HG02571 (cell line): ENCODE results near the gene PRMT7.

Source experiments
- ATAC-seq: cut with Tn5 transposase; IDR thresholded peaks from one replicate; pipeline ENCODE4 v1.9.1; 2021; ENCODE audit warnings: mild to moderate bottlenecking, moderate library complexity; ENCODE audit not compliant: unreplicated experiment

PRMT7 gene

DNA sequence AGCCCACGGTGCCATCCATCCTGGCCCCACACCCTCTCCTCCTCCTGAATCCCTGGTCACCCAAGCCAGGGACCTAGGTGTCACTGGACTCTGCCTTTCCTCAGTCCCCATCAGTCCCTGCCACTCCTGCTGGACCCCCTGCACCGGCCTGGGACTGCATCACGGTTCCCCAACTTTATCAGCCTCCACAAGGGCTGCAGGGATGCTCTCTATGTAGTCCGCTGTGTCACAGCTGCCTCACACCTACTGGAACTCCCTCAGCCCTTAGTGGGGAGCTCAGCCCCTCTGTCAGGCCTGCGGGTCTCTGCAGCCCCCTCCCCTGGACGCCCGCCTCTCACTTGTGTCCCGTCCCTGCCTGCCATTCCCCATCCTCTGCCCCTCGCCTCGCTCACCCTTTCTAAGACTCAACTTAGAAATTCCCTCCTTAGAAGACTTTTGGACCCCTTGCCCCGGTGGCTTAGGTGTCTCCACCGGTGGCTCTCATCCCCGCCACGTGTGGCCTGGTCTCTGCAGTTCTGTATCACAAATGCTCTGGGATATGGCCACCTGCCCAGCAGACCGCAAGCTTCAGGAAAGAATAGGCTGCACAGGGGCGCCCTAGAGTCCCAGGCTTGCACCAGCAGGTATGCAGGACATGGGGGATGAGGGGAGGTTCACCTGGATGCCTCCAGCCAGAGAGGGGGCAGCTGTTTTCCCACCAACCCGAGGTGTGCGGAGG lies 62.9 kb downstream of the PRMT7 start:
- no peak for ATAC-seq

- no peak for ATAC-seq
Measured at GRCh38 chr16:68374246-68374805, 63.5 kb downstream of the PRMT7 start.

GRCh38 chr16:68374961-68375660 lies 64.3 kb downstream of the PRMT7 start:
- ATAC-seq, result no peak

DNA sequence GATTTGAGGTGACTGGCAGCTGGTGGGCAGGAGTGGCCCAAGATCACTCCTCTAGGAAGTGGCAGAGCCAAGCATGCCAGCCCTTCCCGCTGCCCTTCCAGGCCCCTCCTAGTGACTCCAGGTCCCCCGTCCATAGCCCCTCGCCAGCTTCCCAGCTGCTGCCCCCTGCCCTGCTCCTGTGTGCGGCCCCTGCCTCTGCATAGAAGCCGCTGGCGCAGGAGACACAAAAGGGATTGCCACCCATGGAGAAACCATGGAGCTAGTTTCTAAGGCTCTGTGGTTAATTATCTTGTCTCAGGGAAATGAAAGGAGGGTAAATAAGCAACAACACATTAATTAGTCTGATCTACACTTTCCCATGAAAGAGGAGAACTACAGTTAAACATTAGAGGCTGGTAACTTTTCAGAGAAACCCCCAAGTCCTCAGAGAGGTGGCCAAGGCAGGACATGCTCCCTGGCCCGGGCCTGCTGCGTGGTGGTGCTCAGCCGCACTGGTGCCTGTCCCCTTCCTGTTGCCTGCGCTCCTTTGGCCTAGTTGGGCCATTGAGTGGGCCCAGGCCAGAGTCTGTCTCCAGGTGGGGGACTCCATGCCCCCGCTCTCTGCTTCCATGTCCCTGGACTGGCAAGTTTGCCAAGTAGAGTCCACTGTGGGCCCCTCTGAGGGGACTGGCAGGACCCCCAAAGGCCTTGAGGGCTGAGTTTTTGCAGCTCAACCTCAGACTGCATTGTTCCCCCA lies 65.2 kb downstream of the PRMT7 start:
- ATAC-seq, result no peak

- ATAC-seq, result no peak
Measured at GRCh38 chr16:68376590-68376989, 65.8 kb downstream of the PRMT7 start.

- no peak for ATAC-seq
Measured at GRCh38 chr16:68377221-68377620, 66.4 kb downstream of the PRMT7 start.

DNA sequence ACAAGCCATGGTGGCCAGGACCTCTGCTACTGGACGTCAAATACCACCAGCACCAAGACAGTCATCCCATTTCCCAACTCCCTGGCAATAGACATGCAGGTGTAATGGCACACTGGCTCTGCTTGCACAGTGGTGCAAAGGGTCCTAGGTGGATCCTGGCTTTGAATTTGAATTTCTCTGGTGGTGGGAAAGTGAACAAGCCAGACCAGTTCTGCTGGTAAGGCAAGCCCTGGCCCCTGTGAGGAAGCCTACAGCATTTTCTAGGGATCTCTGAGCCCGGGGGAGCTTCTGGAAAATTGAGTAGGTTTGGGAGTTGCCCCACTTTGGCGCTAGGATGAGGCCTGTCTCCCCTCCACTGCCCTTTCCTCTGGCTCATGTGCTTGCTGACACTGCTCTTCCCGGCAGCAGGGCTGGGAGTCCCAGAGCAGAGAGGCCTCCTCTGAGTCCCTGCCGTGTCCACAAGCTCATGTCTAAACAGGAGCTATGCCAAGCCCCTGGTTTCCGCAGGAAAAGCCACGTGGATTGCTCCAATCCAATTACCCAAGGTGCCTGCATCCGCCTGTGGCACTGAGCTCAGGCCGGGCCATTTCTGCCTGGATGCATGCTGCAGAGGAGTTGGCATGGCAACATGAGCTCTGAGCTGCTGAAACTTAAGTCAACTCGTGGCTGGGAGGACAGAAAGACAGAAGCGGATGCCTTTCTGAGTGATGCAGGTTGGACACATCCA lies 67.0 kb downstream of the PRMT7 start:
- ATAC-seq, result no peak

DNA sequence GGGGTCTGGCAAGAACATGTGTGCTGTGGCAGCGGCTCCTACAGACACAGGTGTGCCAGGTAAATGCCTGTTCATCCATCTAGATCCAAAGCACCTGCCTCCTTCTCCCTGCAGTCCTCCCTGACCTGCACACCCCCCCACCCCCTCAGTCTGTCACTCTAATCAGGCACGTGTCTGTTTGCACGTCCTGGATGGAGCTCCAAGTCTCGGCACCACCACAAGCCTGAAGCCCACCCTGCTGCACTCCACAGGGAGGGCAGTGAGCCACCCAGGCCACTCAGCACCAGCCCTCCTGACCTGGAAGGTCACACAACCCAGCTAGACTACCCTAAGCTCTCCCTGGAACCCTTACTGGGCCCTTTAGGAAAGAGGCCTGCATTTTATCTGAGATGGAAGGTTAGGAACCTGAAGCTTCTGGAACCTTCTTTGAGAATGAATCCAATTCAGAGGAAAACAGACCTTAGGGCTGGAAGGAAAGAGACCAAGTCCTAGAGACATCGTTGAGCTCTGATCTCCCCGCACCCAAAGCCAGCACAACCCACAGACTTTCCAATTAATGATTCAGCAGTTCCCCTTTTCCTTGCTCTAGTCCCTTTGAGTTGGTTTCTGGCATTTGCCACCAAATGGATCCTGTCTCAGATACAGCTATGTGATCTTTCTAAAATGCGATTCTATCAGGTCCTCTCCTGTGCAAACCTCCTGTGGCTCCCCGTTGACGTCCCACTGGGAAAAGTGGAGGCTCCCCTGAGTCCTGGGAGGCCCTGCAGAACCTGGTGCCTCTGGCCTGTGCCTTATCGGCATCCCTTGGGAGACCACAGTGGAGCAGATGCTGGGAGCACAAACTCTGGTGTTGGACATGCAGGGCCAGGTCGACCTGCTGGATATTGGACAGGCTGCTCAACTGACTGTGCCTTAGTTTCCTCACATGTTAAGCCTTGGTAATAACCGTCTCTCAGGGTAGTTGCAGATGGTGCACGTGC lies 67.9 kb downstream of the PRMT7 start:
- ATAC-seq, result no peak

DNA sequence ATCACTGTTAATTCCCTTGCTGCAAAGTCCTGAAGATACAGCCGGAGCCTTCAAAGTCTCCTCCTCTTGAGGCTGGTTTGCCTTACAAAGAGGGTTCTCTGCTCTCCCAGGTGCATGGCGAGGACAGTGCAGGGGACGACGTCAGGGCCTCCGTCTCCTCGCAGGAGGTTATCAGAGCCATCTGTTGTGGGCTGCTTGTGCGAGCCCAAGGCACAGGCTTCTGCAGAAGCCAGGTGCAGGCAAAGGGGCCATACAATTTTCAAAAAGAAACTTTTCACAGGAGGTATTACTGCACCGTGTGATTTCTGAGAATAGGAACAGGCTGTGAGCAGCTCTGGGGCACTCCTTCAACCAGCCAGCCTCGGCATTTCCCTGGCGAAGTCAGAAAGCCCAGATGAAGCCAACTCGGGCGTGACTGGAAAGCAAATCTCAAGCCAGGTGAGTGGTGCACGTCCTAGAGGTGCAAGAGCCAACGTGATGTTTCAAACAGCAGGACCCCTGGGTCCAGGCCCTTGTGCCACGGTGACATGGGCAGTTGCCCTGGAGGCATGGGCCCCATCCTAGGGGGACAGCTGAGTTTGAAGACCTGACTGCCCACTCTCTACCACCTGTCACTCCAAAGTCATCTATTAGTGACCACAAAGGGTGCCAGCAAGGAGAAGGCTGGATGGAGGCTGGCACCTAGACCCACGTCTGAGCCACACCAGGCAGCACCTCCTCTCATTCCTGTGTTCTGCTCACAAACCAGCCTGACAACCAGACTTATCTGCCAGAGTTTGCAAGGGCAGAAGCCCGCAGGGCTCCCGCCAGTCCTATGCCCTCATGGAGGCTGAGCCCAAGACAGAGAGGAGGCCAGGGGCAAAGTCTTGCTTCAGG lies 68.9 kb downstream of the PRMT7 start:
- ATAC-seq, result no peak

GRCh38 chr16:68380348-68380670 lies 69.5 kb downstream of the PRMT7 start:
- no peak for ATAC-seq

- ATAC-seq, result no peak
Measured at GRCh38 chr16:68380676-68381362, 70.0 kb downstream of the PRMT7 start.

GRCh38 chr16:68381363-68381724 lies 70.5 kb downstream of the PRMT7 start:
- ATAC-seq, result no peak

DNA sequence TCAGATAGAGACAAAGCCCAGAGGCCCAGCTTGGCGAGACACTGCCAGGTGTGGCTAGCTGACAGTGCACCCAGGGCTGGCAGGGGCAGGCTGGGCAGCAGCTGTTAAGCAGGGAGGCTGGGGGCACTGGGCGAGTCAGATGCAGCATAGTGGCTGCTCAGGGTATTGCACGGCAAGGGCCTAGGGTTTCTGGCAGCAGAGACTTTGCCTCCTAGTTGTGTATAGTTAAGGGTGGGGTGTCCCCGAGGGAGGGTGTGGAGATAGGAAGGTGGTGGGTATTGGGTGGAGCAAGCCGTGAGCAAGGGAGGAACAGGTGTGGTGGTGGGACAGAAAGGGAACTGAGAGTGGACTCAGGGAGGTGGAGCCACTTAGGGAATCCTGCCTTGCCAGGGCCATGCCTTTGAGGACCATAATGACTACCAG lies 71.5 kb downstream of the PRMT7 start:
- no peak for ATAC-seq

DNA sequence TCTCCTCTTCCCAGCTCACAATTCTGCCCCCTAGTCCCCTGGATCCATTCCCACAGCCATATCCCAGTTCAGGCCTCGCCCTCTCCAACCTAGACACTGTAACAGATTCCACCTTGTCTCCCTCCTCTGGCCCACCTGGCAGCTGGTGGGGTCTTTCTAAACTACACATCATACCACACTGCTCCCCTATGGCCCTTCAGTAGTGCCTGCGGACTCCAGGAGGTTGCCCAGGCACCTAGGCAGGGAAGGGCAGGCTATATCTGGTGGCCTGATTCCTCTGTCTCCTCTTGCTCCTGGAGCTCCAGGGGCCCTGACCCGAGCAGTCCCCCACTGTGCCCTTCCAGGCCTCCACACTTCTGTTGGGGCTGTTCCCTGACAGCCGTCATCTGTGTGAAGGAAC lies 73.0 kb downstream of the PRMT7 start:
- ATAC-seq, result no peak

DNA sequence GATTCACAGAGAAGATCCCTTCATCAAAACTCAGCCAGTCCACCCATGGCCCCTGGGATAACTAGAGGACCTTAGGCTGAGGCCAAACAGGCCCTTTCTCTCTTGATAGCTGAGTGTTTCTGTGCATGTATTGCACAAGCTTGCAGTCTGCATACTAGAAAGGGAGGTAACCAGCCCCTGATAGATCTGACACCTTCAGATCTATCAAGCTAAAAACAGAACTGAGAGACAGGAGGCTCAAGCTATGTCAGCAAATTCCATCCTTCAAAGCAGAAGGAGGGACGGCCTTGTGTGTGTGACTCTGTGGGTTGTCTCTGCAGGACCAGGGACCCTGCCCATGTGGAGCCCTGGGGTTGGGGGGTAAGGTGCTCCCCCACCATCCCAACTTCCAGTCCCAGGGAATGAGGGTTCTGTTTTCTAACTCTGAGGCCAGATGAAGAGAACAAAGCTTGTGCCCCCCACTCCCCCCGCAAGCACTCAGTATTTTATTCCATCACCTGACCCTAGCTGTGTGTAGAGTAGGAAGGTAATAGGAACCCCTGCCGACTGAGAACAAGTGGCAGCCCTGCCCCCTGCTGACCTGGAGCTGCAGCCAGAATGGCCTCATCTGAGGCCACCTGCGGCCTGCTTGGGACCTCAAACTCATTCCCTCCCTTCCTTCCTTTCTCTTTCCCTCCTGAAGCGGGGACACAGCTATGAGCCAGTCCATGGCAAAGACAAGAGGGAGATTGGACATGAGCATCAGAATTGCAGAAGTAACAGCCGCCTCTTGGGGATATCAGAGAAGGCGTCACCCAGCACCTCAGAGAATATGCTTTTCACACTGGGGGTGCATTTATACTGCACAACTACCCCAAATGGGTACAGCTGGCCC lies 73.7 kb downstream of the PRMT7 start:
- no peak for ATAC-seq

GRCh38 chr16:68385371-68385770 lies 74.6 kb downstream of the PRMT7 start:
- ATAC-seq, result no peak

- ATAC-seq, result no peak
Measured at GRCh38 chr16:68386628-68387027, 75.8 kb downstream of the PRMT7 start.
